ENCODE measurements around the gene COL11A2.

COL11A2 gene

GRCh38 chr6:33171016-33171879 lies 21.0 kb downstream of the COL11A2 start:
- DNase-seq, result no peak

GRCh38 chr6:33170176-33171015 lies 21.9 kb downstream of the COL11A2 start:
- DNase-seq, result no peak

- DNase-seq, result no peak
Measured at GRCh38 chr6:33169291-33170175, 22.7 kb downstream of the COL11A2 start.

GRCh38 chr6:33168639-33169038 lies 23.6 kb downstream of the COL11A2 start:
- DNase-seq, result no peak

GRCh38 chr6:33168284-33168601 lies 24.0 kb downstream of the COL11A2 start:
- no peak for DNase-seq

- no peak for DNase-seq
Measured at GRCh38 chr6:33167374-33168283, 24.6 kb downstream of the COL11A2 start.

GRCh38 chr6:33166811-33167210 lies 25.5 kb downstream of the COL11A2 start:
- DNase-seq, result no peak

- no peak for DNase-seq
Measured at GRCh38 chr6:33166363-33166762, 25.9 kb downstream of the COL11A2 start.

- DNase-seq, result no peak
Measured at GRCh38 chr6:33165581-33166258, 26.5 kb downstream of the COL11A2 start.

- no peak for DNase-seq
Measured at GRCh38 chr6:33164665-33165373, 27.4 kb downstream of the COL11A2 start.

GRCh38 chr6:33164176-33164575 lies 28.1 kb downstream of the COL11A2 start:
- DNase-seq, result no peak

- no peak for DNase-seq
Measured at GRCh38 chr6:33163540-33163939, 28.7 kb downstream of the COL11A2 start.

- DNase-seq, result peak; percentile 68
Measured at GRCh38 chr6:33161354-33162331, 30.6 kb downstream of the COL11A2 start.

- peak; percentile 48 for DNase-seq
Measured at GRCh38 chr6:33160728-33161344, 31.4 kb downstream of the COL11A2 start.

GRCh38 chr6:33160096-33160495 lies 32.2 kb downstream of the COL11A2 start:
- no peak for DNase-seq

GRCh38 chr6:33156964-33157363 lies 35.3 kb downstream of the COL11A2 start:
- no peak for DNase-seq

- no peak for DNase-seq
Measured at GRCh38 chr6:33156561-33156960, 35.7 kb downstream of the COL11A2 start.

- DNase-seq, result no peak
Measured at GRCh38 chr6:33154349-33154748, 37.9 kb downstream of the COL11A2 start.

- DNase-seq, result no peak
Measured at GRCh38 chr6:33151050-33151449, 41.2 kb downstream of the COL11A2 start.

Measured in GOT3 (cell line).